OCI-LY7 (cell line): ENCODE data around the gene DISC1.

Experiments
- EZH2phosphoT487 ChIP-seq: fragments of 200-600 bp; sonication (generic); IDR thresholded peaks from 2 replicates; pipeline ENCODE4 v1.6.1; 2018; ENCODE audit warnings: low read depth, borderline replicate concordance, mild to moderate bottlenecking, mixed run types, antibody characterized with exemption, low read length, moderate library complexity, mixed read lengths
- TF ChIP-seq, protein P1 (sequence below): fragments of 200-600 bp; sonication (generic); conservative IDR thresholded peaks from 2 replicates; pipeline ENCODE4 v1.5.1; 2014; ENCODE audit warnings: mild to moderate bottlenecking, antibody characterized with exemption, low read length, moderate library complexity, mixed read lengths

DNA sequence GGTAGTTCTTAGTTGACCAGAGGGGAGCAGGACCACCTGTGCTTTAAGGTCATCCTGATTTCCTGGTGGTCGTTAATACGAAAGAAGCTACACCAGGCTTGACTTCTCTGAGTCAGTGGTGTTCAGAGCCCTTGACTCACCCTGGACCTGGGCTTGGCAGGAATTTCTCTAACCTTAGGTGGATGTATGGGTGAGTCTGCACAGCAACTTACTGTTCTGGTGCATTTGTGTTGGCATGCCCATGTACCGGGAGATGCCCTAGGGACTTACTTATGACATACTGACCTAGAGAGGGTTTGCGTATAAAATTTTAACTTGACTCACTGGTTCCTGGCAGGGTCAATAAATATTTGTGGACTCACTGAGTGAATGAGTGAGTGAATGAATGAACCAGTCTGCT lies 304.6 kb downstream of the DISC1 start:
- TF ChIP-seq, protein P1, sequence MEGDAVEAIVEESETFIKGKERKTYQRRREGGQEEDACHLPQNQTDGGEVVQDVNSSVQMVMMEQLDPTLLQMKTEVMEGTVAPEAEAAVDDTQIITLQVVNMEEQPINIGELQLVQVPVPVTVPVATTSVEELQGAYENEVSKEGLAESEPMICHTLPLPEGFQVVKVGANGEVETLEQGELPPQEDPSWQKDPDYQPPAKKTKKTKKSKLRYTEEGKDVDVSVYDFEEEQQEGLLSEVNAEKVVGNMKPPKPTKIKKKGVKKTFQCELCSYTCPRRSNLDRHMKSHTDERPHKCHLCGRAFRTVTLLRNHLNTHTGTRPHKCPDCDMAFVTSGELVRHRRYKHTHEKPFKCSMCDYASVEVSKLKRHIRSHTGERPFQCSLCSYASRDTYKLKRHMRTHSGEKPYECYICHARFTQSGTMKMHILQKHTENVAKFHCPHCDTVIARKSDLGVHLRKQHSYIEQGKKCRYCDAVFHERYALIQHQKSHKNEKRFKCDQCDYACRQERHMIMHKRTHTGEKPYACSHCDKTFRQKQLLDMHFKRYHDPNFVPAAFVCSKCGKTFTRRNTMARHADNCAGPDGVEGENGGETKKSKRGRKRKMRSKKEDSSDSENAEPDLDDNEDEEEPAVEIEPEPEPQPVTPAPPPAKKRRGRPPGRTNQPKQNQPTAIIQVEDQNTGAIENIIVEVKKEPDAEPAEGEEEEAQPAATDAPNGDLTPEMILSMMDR = no peak
- no peak for TF ChIP-seq EZH2phosphoT487
